A549 (cell line): Measurements from ENCODE around the gene PITPNM3.

Source experiments
- BCL3 ChIP-seq: fragments of >200 bp; sonication (Bioruptor Twin); formaldehyde crosslinking; IDR thresholded peaks from 3 replicates; pipeline ENCODE4 v1.6.1; 2016
- CHD2 ChIP-seq: fragments of 150-350 bp; IDR thresholded peaks from 2 replicates; pipeline ENCODE4 v1.6.1; 2014; ENCODE audit warnings: low read length; ENCODE audit not compliant: partially characterized antibody
- ESRRA ChIP-seq: fragments of 150-350 bp; IDR thresholded peaks from 2 replicates; pipeline ENCODE4 v1.6.1; 2014; ENCODE audit warnings: mild to moderate bottlenecking, low read length, borderline replicate concordance
- USF2 ChIP-seq: fragments of 450-650 bp; IDR thresholded peaks from 2 replicates; pipeline ENCODE4 v1.6.1; 2014; ENCODE audit warnings: antibody characterized with exemption
- TF ChIP-seq, protein P1 (sequence below): fragments of >200 bp; sonication (Bioruptor Twin); formaldehyde crosslinking; IDR thresholded peaks from 3 replicates; pipeline ENCODE4 v1.5.1; 2016

DNA sequence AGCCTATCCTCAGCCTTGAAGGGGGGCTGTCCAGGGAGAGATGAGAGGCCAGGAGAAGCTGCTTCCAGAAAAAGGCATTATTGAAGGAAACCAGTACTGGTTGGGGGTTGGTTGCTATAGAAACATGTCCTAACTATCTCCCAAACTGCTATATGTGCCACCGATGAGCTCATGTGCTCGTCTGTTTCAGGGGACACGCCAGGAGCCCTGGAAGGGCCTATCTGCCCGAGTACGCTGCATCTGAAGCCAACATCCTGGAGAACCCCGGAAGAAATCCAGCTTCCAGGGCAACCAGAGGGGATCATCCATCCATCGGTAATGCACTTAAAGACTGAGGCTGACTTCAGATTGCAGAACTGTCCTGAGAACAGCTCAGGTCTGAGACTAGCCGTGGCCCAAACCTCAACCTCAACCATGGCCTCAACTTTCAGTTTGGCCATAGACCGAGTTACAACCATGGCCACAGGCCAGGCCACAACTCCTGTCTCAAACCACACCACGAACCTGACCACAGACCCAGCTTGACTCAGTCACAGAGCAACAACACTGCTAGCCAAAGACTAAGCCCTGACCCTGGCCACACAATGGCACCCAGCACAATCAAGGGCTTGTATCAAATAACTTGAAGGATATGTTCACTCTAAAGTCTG lies 10.2 kb downstream of the PITPNM3 start:
- TF ChIP-seq USF2 (no peak), BCL3 (no peak), CHD2 (no peak), ESRRA (no peak)
- TF ChIP-seq, protein P1, sequence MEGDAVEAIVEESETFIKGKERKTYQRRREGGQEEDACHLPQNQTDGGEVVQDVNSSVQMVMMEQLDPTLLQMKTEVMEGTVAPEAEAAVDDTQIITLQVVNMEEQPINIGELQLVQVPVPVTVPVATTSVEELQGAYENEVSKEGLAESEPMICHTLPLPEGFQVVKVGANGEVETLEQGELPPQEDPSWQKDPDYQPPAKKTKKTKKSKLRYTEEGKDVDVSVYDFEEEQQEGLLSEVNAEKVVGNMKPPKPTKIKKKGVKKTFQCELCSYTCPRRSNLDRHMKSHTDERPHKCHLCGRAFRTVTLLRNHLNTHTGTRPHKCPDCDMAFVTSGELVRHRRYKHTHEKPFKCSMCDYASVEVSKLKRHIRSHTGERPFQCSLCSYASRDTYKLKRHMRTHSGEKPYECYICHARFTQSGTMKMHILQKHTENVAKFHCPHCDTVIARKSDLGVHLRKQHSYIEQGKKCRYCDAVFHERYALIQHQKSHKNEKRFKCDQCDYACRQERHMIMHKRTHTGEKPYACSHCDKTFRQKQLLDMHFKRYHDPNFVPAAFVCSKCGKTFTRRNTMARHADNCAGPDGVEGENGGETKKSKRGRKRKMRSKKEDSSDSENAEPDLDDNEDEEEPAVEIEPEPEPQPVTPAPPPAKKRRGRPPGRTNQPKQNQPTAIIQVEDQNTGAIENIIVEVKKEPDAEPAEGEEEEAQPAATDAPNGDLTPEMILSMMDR = no peak
